ENCODE results near the gene CCDC86.

- TF ChIP-seq CTCF (IDR thresholded peaks at IDR 0.05) (no peak), POLR2A (IDR thresholded peaks at IDR 0.05) (no peak)
These were observed 31.3 kb upstream of the CCDC86 start for GRCh38 chr11:60810569-60810968.

Data from adrenal gland (tissue), 5 donors.